Measurements from ENCODE around the gene FMC1. TPM values are rescaled to one million over a fixed set of nuclear protein-coding genes. Genes with fewer than 3 reads are reported as not detected.

Gene FMC1
- polyA plus RNA-seq, 3 donors, result 10.3 to 39.4 (median 39.0) TPM

- DNase-seq, result no peak
- intact Hi-C loops (cut with micrococcal nuclease), result no loop called here
- no peak overlapping the region for H3K4me2 ChIP-seq (replicated peaks; ENCODE audit: extremely low read depth, low read length, poor library complexity, severe bottlenecking)
- peaks cover 100% of the 10 kb centered on the region for H3K79me2 ChIP-seq (ENCODE audit: insufficient read depth, low read length)
- H4K20me1 ChIP-seq (ENCODE audit: insufficient read depth, low read length), result peaks cover 98% of the 10 kb centered on the region
- no peak overlapping the region for H2AFZ ChIP-seq (ENCODE audit: insufficient read depth, low read depth, low read length, poor library complexity, severe bottlenecking)
- H3K27ac ChIP-seq (ENCODE audit: low read depth in 1 of 2, low read length in 2 of 2), result peak overlapping the region in 1 of 2 donors; percentile 18
- H3K27me3 Mint-ChIP-seq (ENCODE audit: low read depth in 3 of 3), result no peaks in the 10 kb centered on the region
- WGBS (ENCODE audit: insufficient coverage), result 100% methylated on average over 1 of the region's 5 CpGs
- no peak overlapping the region for H3K9ac ChIP-seq (ENCODE audit: insufficient read depth, low read length, poor library complexity, severe bottlenecking)
- peaks cover 22 to 47% of the 10 kb centered on the region in 2 donors for H3K36me3 Mint-ChIP-seq
- no peaks in the 10 kb centered on the region for H3K9me3 Mint-ChIP-seq
- no peak for TF ChIP-seq CTCF (IDR thresholded peaks at IDR 0.05)
- no peak overlapping the region for H3K4me3 Mint-ChIP-seq
- H3K4me1 ChIP-seq (ENCODE audit: control insufficient read depth in 1 of 2, insufficient read depth in 2 of 2, low read length in 2 of 2), result no peaks in the 10 kb centered on the region
- no peaks in the 10 kb centered on the region for H3K27me3 ChIP-seq (ENCODE audit: control insufficient read depth in 2 of 2, insufficient read depth in 2 of 2, low read length in 2 of 2)
- H3K9me3 ChIP-seq (replicated peaks in 1 of 2; ENCODE audit: control insufficient read depth in 1 of 2, insufficient read depth in 1 of 2, low read length in 2 of 2), result no peaks in the 10 kb centered on the region
- peaks cover 19 to 53% of the 10 kb centered on the region in 2 donors for H3K36me3 ChIP-seq (replicated peaks in 1 of 2; ENCODE audit: control insufficient read depth in 1 of 2, insufficient read depth in 2 of 2, low read length in 2 of 2)
- peaks cover 3% of the 10 kb centered on the region for H3K4me1 Mint-ChIP-seq
- peak overlapping the region in 2 of 7 donors; percentile 27 to 28 for H3K27ac Mint-ChIP-seq
- H3K4me3 ChIP-seq (replicated peaks in 1 of 3; ENCODE audit: low read depth in 2 of 3, low read length in 3 of 3), result no peak overlapping the region
These were observed 29.3 kb downstream of the FMC1 start for GRCh38 chr7:139370301-139370942.

- Histone ChIP-seq H3K27ac (ENCODE audit: low read depth in 1 of 2, low read length in 2 of 2) (peak overlapping the region in 1 of 2 donors; percentile 18), H3K4me2 (replicated peaks; ENCODE audit: extremely low read depth, low read length, poor library complexity, severe bottlenecking) (no peak overlapping the region), H3K9ac (ENCODE audit: insufficient read depth, low read length, poor library complexity, severe bottlenecking) (no peak overlapping the region), H3K4me3 (replicated peaks in 1 of 3; ENCODE audit: low read depth in 2 of 3, low read length in 3 of 3) (no peak overlapping the region), H3K4me1 (ENCODE audit: control insufficient read depth in 1 of 2, insufficient read depth in 2 of 2, low read length in 2 of 2) (no peaks in the 10 kb centered on the region), H4K20me1 (ENCODE audit: insufficient read depth, low read length) (peaks cover 98% of the 10 kb centered on the region), H3K9me3 (replicated peaks in 1 of 2; ENCODE audit: control insufficient read depth in 1 of 2, insufficient read depth in 1 of 2, low read length in 2 of 2) (no peaks in the 10 kb centered on the region), H3K27me3 (ENCODE audit: control insufficient read depth in 2 of 2, insufficient read depth in 2 of 2, low read length in 2 of 2) (no peaks in the 10 kb centered on the region), H3K36me3 (replicated peaks in 1 of 2; ENCODE audit: control insufficient read depth in 1 of 2, insufficient read depth in 2 of 2, low read length in 2 of 2) (peaks cover 24 to 53% of the 10 kb centered on the region in 2 donors), H2AFZ (ENCODE audit: insufficient read depth, low read depth, low read length, poor library complexity, severe bottlenecking) (no peak overlapping the region), H3K79me2 (ENCODE audit: insufficient read depth, low read length) (peaks cover 100% of the 10 kb centered on the region)
- no CpG with 5 or more reads among the region's 1 CpG for WGBS (ENCODE audit: insufficient coverage)
- intact Hi-C loops (cut with micrococcal nuclease), result no loop called here
- no peak for TF ChIP-seq CTCF (IDR thresholded peaks at IDR 0.05)
- Mint-ChIP-seq H3K27ac (peak overlapping the region in 3 of 7 donors; percentile 23 to 27 (median 26)), H3K36me3 (peaks cover 23 to 48% of the 10 kb centered on the region in 2 donors), H3K9me3 (no peaks in the 10 kb centered on the region), H3K27me3 (ENCODE audit: low read depth in 3 of 3) (no peaks in the 10 kb centered on the region), H3K4me1 (peaks cover 3% of the 10 kb centered on the region), H3K4me3 (no peak overlapping the region)
- DNase-seq, result no peak
These were observed 29.8 kb downstream of the FMC1 start for GRCh38 chr7:139370943-139371313.

Measured in CD14-positive monocyte (primary cell).